Common myeloid progenitor, CD34-positive (primary cell): ENCODE data around the gene TNFSF15.

Experiments
- CTCF ChIA-PET: fragments of 350-600 bp; sonication (Branson Sonifier 250); formaldehyde crosslinking; loops from one replicate; lab custom pipeline; 2021; ENCODE audit warnings: antibody characterized with exemption; lab: Charles Lee
- POLR2A ChIA-PET: fragments of 350-600 bp; sonication (Branson Sonifier 250); formaldehyde crosslinking; loops from one replicate; lab custom pipeline; 2021; ENCODE audit warnings: antibody characterized with exemption; lab: Charles Lee
- DNase-seq, 3 donors: peaks; one replicate each; pipeline versions ENCODE4 v3.0.0 to v3.0.0-alpha.2; 2013
- H3K27ac ChIP-seq, 2 experiments: 1 replicate in 1 of 2; 2 replicates in 1 of 2; pipeline ENCODE4 v1.7.0; 2013; ENCODE audit warnings: inconsistent platforms in 2 of 2, low read length in 2 of 2, mild to moderate bottlenecking in 2 of 2, low read depth in 1 of 2, moderate library complexity in 1 of 2; ENCODE audit not compliant: severe bottlenecking in 2 of 2, insufficient read depth in 1 of 2, poor library complexity in 1 of 2
- H3K27me3 ChIP-seq, 5 experiments: replicated peaks in 2 of 5; 1 replicate in 3 of 5; 2 replicates in 2 of 5; pipeline versions ENCODE4 v1.6.1 to v1.7.0; 2013; ENCODE audit warnings: low read length in 4 of 5, mild to moderate bottlenecking in 2 of 5, moderate library complexity in 2 of 5, inconsistent platforms in 1 of 5; ENCODE audit not compliant: insufficient read depth in 5 of 5, control insufficient read depth in 4 of 5
- H3K36me3 ChIP-seq, 4 experiments: 1 replicate in 2 of 4; 2 replicates in 2 of 4; pipeline versions ENCODE4 v1.6.1 to v1.7.0; 2013; ENCODE audit warnings: low read length in 3 of 4, control low read depth in 1 of 4, mild to moderate bottlenecking in 1 of 4; ENCODE audit not compliant: control insufficient read depth in 4 of 4, insufficient read depth in 4 of 4
- H3K4me1 ChIP-seq, 4 experiments: 1 replicate in 3 of 4; 2 replicates in 1 of 4; pipeline versions ENCODE4 v1.6.1 to v1.7.1; 2013; ENCODE audit warnings: low read length in 3 of 4, mild to moderate bottlenecking in 3 of 4, control low read depth in 1 of 4, inconsistent platforms in 1 of 4, moderate library complexity in 1 of 4; ENCODE audit not compliant: control insufficient read depth in 4 of 4, insufficient read depth in 4 of 4; ENCODE audit errors: control extremely low read depth in 1 of 4
- H3K4me3 ChIP-seq, 7 experiments: 1 replicate in 4 of 7; 2 replicates in 3 of 7; pipeline versions ENCODE4 v1.5.1 to v1.7.0; 2013; ENCODE audit warnings: mild to moderate bottlenecking in 7 of 7, low read length in 6 of 7, moderate library complexity in 6 of 7, inconsistent platforms in 2 of 7, low read depth in 2 of 7, control low read depth in 1 of 7; ENCODE audit not compliant: insufficient read depth in 4 of 7, control insufficient read depth in 1 of 7; ENCODE audit errors: extremely low read depth in 1 of 7
- H3K9me3 ChIP-seq, 5 experiments: 1 replicate in 4 of 5; 2 replicates in 1 of 5; pipeline versions ENCODE4 v1.6.1 to v1.7.1; 2013; ENCODE audit warnings: low read length in 4 of 5, mild to moderate bottlenecking in 2 of 5, inconsistent platforms in 1 of 5, low read depth in 1 of 5, moderate library complexity in 1 of 5; ENCODE audit not compliant: control insufficient read depth in 4 of 5, insufficient read depth in 2 of 5; ENCODE audit errors: control extremely low read depth in 1 of 5
- WGBS: methylation state at CpG from one replicate; pipeline ENCODE4 v1.1.5; 2013; ENCODE audit not compliant: insufficient coverage; 5-methylcytosine and 5-hydroxymethylcytosine counted together

Gene TNFSF15

GRCh38 chr9:114850871-114851270, 45.0 kb upstream of the TNFSF15 start:
- Histone ChIP-seq H3K27me3 (no peaks in the 10 kb centered on the region), H3K4me1 (peaks cover 0 to 19% (median 6%) of the 10 kb centered on the region in 4 experiments), H3K27ac (no peak overlapping the region), H3K36me3 (no peaks in the 10 kb centered on the region), H3K4me3 (no peak overlapping the region), H3K9me3 (no peaks in the 10 kb centered on the region)
- DNase-seq = peak in 1 of 3 donors; percentile 7
- POLR2A ChIA-PET = no interaction called here
- CTCF ChIA-PET = interaction anchor here (1.1 kb wide), 1 partner anchor 48 kb away, joined by 3 read pairs; no protein-coding TSS in a partner anchor
- WGBS = 95% methylated on average over 2 of the region's 2 CpGs

DNA sequence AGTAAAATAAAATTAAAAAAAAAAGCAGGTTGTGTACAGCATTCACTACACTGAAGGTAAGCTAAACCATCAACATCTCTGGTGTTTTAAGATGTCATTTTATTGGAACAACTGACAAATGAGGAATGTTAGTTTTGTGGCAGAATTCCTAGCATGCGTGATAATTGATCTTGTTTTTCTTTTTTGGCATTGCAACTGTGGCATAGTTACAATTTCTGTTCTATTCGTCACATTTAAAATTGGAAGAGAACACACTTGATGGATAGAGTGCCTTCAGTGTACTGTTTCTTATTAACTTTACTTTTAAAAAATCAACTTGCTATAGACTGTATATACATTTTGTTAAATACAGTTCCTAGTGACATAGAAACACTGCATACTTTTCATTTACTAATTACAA, 43.6 kb upstream of the TNFSF15 start:
- H3K27ac ChIP-seq = no peak overlapping the region
- CTCF ChIA-PET = no interaction called here
- WGBS = no CpG with 5 or more reads among the region's 2 CpGs

GRCh38 chr9:114847492-114848417, 41.9 kb upstream of the TNFSF15 start:
- POLR2A ChIA-PET = no interaction called here
- Histone ChIP-seq H3K36me3 (no peaks in the 10 kb centered on the region), H3K27me3 (no peaks in the 10 kb centered on the region), H3K4me1 (peaks cover 0 to 14% (median 6%) of the 10 kb centered on the region in 4 experiments), H3K27ac (no peak overlapping the region), H3K9me3 (no peaks in the 10 kb centered on the region), H3K4me3 (no peak overlapping the region)
- no peak for DNase-seq
- CTCF ChIA-PET = no interaction called here
- WGBS = no CpG with 5 or more reads among the region's 4 CpGs

More for the DNA sequence above, 43.6 kb upstream of the TNFSF15 start:
- H3K9me3 ChIP-seq = no peaks in the 10 kb centered on the region
- H3K4me3 ChIP-seq = no peak overlapping the region
- H3K36me3 ChIP-seq = no peaks in the 10 kb centered on the region
- H3K27me3 ChIP-seq = no peaks in the 10 kb centered on the region
- DNase-seq = no peak
- H3K4me1 ChIP-seq = peaks cover 0 to 19% (median 6%) of the 10 kb centered on the region in 4 experiments
- POLR2A ChIA-PET = no interaction called here

- DNase-seq = no peak
These were observed 39.5 kb upstream of the TNFSF15 start for GRCh38 chr9:114845373-114845772.

GRCh38 chr9:114844766-114845165, 38.9 kb upstream of the TNFSF15 start:
- H3K27ac ChIP-seq = no peak overlapping the region
- ChIA-PET CTCF (no interaction called here), POLR2A (no interaction called here)
- no peaks in the 10 kb centered on the region for H3K36me3 ChIP-seq
- no peaks in the 10 kb centered on the region for H3K9me3 ChIP-seq
- no peak overlapping the region for H3K4me3 ChIP-seq
- H3K4me1 ChIP-seq = no peaks in the 10 kb centered on the region
- no peaks in the 10 kb centered on the region for H3K27me3 ChIP-seq
- no peak for DNase-seq
- WGBS = no CpG with 5 or more reads among the region's 3 CpGs

More at GRCh38 chr9:114845373-114845772, 39.5 kb upstream of the TNFSF15 start:
- no peaks in the 10 kb centered on the region for H3K4me1 ChIP-seq
- H3K36me3 ChIP-seq = no peaks in the 10 kb centered on the region
- CTCF ChIA-PET = no interaction called here
- no peaks in the 10 kb centered on the region for H3K27me3 ChIP-seq
- no peaks in the 10 kb centered on the region for H3K9me3 ChIP-seq
- no peak overlapping the region for H3K4me3 ChIP-seq
- POLR2A ChIA-PET = no interaction called here
- WGBS = no CpG with 5 or more reads among the region's 5 CpGs
- no peak overlapping the region for H3K27ac ChIP-seq

GRCh38 chr9:114837923-114838322, 32.1 kb upstream of the TNFSF15 start:
- CTCF ChIA-PET = interaction anchor here (1.4 kb wide), 1 partner anchor 43 kb away, joined by 4 read pairs; no protein-coding TSS in a partner anchor

GRCh38 chr9:114836769-114837168, 30.9 kb upstream of the TNFSF15 start:
- H3K4me1 ChIP-seq = no peaks in the 10 kb centered on the region
- 100% methylated on average over 2 of the region's 3 CpGs for WGBS

More at GRCh38 chr9:114837923-114838322, 32.1 kb upstream of the TNFSF15 start:
- Histone ChIP-seq H3K4me3 (no peak overlapping the region), H3K9me3 (peaks cover 0 to 6% (median 2%) of the 10 kb centered on the region in 5 experiments), H3K36me3 (no peaks in the 10 kb centered on the region), H3K27ac (no peak overlapping the region), H3K4me1 (no peaks in the 10 kb centered on the region), H3K27me3 (no peaks in the 10 kb centered on the region)
- no peak for DNase-seq
- POLR2A ChIA-PET = no interaction called here

More at GRCh38 chr9:114836769-114837168, 30.9 kb upstream of the TNFSF15 start:
- Histone ChIP-seq H3K36me3 (no peaks in the 10 kb centered on the region), H3K27ac (no peak overlapping the region), H3K4me3 (no peak overlapping the region), H3K27me3 (no peaks in the 10 kb centered on the region), H3K9me3 (peaks cover 0 to 6% (median 2%) of the 10 kb centered on the region in 5 experiments)
- ChIA-PET POLR2A (interaction anchor here (0.5 kb wide), 1 partner anchor 431 kb away, joined by 3 read pairs; no protein-coding TSS in a partner anchor), CTCF (interaction anchor here (1.4 kb wide), 1 partner anchor 44 kb away, joined by 4 read pairs; no protein-coding TSS in a partner anchor)
- DNase-seq = no peak
